MM.1S (cell line): Measurements from ENCODE around the gene C5AR2.

Experiments
- CTCF ChIP-seq: fragments of 300-600 bp; sonication (generic); IDR thresholded peaks from 2 replicates; pipeline ENCODE4 v1.5.1; 2016; ENCODE audit warnings: antibody characterized with exemption, low read length, mixed read lengths
- EZH2 ChIP-seq: fragments of 300-600 bp; sonication (generic); optimal IDR thresholded peaks from 2 replicates; pipeline ENCODE3; 2017; ENCODE audit warnings: low read depth, mild to moderate bottlenecking, antibody characterized with exemption, low read length, mixed read lengths

GRCh38 chr19:47390533-47391488, 58.8 kb downstream of the C5AR2 start:
- no peak for TF ChIP-seq CTCF
- no peak for TF ChIP-seq EZH2
